Erythroblast (primary cell): ENCODE results near the gene CACNA1G.

Source experiments
- GATA1 ChIP-seq: IDR thresholded peaks from 2 replicates; pipeline ENCODE4 v1.6.1; 2011; ENCODE audit warnings: low read depth, mild to moderate bottlenecking, control low read depth, low read length, moderate library complexity
- POLR2A ChIP-seq: IDR thresholded peaks from 2 replicates; pipeline ENCODE4 v1.6.1; 2011; ENCODE audit warnings: mild to moderate bottlenecking, low read length

DNA sequence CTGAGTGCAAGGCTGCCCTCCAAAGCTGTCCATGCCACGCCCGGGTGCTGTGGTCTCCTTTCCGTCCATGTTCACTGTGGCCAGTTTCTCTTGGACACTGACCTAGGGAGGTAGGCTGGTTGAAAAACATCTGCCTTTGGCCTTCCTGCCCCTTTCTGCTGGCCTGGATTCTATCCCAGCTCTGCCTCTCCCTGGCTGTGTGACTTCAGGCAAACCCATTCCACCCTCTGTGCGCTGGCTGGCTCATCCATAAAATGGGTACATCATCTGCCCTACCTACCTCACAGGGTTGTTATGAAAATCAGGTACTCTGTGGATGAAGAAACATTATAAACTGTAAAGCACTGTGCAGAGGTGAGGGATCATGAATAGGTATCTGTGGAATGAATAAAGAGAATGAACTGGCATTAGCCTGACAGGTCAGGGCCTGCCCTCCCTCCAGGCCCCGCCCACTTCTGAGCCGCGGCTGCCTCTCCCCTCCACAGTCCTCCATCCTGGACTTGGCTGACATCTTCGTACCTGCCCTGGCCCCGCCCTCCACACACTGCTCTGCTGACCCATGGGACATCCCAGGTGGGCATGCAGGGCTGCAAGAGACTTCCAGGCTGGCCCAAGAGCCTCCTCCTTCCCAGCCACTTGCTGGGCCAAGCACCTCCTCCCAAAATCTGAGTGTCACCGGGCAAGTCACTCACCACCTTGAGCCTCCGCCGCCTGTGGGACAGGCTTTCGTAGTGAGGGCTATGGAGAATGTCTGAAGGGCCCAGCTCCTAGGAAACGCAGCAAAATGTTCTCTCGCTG, 20.6 kb upstream of the CACNA1G start:
- TF ChIP-seq POLR2A (no peak), GATA1 (no peak)
